ENCODE results near the gene TCN1.
"Not testable (repeated sequence)": the region's sequence is repeated elsewhere in the genome, so short reads cannot be mapped to it uniquely, and the experiment has no call there.

The TCN1 gene

GRCh38 chr11:59854871-59855270 lies 11.4 kb downstream of the TCN1 start:
- no peak for DNase-seq

DNA sequence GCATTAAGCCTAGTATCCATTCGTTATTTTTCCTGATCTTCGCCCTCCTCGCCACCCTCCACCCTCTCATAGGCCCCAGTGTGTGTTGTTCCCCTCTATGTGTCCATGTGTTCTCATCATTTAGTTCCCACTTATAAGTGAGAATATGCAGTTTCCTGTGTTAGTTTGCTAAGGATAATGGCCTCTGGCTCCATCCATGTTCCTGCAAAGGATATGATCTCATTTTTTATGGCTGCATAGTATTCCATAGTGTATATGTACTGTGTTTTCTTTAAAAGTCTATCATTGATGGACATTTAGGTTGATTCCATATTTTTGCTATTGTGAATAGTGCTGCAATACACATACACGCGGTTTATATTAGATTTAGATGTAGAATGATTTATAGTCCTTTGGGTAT lies 14.9 kb downstream of the TCN1 start:
- not testable (repeated sequence) for DNase-seq

GRCh38 chr11:59849551-59849950 lies 16.7 kb downstream of the TCN1 start:
- DNase-seq, result not testable (repeated sequence)

GRCh38 chr11:59849129-59849528 lies 17.2 kb downstream of the TCN1 start:
- DNase-seq, result no peak

- not testable (repeated sequence) for DNase-seq
Observed at GRCh38 chr11:59848439-59848838, 17.8 kb downstream of the TCN1 start.

GRCh38 chr11:59847626-59848025 lies 18.7 kb downstream of the TCN1 start:
- DNase-seq, result no peak

GRCh38 chr11:59846556-59846955 lies 19.7 kb downstream of the TCN1 start:
- DNase-seq, result no peak

GRCh38 chr11:59845399-59845798 lies 20.9 kb downstream of the TCN1 start, which contains the start of gene CBLIF:
CBLIF (minus strand) TSS chr11:59845499; CDS start chr11:59845453, 46 bp downstream.
- no peak for DNase-seq

DNA sequence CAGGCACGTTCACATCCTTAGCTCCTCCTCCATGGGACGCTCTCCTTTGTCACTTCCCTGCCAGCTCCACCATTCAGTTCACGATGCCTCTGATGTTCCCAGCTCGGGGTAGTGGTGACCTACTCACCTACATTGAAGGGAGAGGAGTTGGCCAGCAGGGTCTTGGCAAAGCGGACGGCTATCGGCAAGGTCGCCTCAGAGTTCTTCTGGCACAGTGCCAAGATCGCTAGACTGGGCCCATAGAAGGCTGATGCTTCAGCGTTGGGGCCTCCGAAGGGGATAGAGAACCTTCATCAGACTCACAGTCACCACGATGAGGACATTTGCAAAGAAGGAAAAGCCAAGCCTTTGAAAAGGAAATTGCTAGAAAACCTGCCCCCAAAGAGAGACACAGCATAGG lies 24.0 kb downstream of the TCN1 start:
- DNase-seq, result no peak

- no peak for DNase-seq
Observed at GRCh38 chr11:59841514-59841913, 24.8 kb downstream of the TCN1 start.

GRCh38 chr11:59839615-59840014 lies 26.7 kb downstream of the TCN1 start:
- no peak for DNase-seq

DNA sequence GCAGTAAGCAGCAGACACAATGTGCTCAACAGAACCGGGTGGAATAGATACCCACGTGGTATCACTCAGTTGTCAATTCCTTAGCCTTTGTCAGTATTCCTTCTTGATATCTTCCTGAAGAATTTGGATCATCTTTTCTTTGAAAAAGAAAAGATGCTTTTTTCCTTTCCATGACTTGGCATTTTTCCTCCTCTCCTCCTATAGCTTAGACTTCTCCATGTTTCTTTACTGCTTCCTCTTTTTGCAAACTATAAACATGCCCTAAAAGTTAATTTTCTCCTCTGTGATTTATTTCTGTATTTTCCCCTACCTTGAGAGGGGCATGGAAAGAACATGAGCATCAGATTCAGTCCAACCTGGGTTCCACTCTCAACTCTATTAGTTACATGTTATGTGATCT lies 32.7 kb downstream of the TCN1 start:
- DNase-seq, result no peak

- no peak for DNase-seq
Observed at GRCh38 chr11:59829358-59829757, 36.9 kb downstream of the TCN1 start.

- DNase-seq, result no peak
Observed at GRCh38 chr11:59822989-59823566, 43.2 kb downstream of the TCN1 start.

DNA sequence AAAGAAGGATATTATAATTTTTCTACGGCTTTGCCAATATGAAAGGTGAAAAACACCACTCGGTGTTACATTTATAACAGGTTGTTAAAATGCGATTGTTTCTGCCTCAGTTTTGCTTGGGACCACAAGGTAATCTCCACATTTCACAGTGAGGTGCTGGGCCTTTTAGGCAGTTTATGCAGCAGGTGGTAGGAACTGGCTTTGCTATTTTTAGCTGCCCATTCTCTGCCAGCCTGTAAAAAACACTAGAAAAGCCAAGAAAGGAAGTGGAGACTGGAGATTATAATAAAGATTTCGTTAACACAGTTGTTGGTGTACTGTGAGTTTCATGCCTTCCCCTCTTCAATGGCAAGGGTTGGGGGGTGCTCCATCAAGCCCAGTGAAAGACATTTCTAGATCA lies 47.7 kb downstream of the TCN1 start:
- DNase-seq, result no peak

- DNase-seq, result not testable (repeated sequence)
Observed at GRCh38 chr11:59816434-59816833, 49.9 kb downstream of the TCN1 start.

DNA sequence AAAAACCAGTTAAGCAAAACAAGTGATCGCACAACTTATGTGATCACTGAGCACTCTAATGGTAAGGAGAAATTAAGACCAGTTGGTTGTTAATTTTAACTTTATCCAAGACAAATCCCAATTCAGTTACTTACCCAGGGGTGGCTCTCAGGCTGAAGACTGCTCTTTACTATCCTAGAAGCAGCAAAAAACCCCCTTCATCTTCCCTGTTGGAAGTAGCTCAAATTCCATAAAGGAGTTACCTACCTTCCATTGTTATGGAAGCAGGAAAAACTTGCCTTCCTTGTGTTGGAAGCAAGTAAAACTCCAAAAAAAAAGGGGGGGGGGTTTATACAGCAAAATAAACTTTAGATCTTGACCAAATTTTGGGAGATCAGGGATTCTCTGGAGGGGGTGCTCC lies 50.5 kb downstream of the TCN1 start:
- no peak for DNase-seq

DNA sequence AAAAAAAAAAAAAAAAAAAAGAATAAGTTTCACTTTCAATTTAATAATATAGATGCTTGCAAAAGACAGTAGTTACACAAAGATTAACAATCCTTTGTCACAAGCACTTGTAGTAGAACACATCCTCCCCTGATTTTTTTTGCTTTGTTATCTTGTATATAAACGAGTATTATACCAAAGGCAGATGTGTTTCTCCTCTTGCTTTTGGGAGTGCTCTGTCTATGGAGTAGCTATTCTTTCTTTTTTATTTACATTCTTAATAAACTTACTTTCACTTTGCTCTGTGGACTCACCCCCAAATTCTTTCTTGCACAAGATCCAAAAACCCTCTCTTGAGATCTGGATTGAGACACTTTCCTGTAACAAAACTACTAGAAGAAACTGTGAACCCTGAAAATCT lies 52.3 kb downstream of the TCN1 start:
- no peak for DNase-seq

DNA sequence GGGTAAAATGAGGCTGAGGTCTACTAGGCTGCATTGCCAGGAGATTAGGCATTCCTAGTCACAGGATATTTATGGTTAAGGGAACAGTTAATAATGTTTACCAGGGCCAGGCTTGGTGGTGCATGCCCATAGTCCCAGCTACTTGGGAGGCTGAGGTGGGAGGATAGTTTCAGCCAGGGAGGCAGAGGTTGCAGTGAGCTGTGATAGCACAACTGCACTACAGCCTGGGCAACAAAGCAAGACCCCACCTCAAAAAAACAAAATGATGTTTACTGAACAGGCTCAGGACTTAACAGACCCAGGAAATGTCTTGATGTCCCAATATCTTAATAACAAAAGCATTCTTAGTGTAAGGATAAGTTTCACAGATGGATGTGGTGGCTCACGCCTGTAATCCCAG lies 52.9 kb downstream of the TCN1 start:
- no peak for DNase-seq

- no peak for DNase-seq
Observed at GRCh38 chr11:59812220-59812619, 54.1 kb downstream of the TCN1 start.

DNA sequence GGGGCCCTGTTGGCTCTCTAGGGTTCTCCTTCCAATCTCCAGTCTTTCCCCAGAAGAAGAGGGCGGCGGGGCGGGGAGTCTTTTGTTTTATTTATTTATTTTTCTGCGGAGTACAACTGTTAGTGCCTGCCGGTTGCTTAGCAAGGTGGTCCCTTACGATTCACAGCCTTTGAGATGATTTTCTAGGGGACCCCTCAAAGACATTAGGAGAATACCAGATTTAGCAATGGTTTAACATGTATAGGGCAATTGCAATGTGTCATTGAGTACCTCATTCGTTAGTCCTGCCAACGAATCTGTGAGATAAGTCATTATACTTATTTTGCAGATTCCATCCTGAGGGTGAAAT lies 55.4 kb downstream of the TCN1 start:
- DNase-seq, result no peak

- DNase-seq, result peak; percentile 72
Observed at GRCh38 chr11:59810189-59810910, 55.9 kb downstream of the TCN1 start, which contains the start of gene MRPL16. MRPL16 (minus strand) TSS chr11:59810778; CDS start chr11:59810658, 120 bp downstream.

DNA sequence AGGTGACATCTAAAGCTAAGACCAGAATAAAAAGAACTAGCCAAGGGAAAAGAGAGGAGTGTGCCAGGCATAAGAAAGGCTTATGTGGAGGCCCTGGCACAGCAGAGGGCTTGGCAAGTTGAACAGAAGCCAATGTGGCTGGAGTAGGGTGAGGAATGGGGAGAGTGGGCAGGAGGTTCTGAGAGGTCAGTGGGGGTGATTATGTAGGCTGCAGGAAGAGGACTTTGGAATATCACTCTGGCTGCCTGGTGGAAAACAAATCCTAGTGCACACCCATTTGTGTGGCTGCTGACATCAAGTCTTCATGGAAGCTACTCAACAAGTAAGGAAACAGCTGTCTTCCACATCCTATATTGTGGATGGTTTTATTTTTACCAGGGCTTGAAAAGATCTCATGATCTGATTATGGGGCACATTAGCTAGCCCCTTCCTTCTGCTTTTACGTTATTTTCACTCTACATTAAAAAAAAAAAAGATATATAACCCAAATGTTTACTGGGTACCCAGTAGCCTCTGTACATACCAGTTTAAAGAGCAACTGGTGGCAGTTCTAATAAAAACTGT lies 59.2 kb downstream of the TCN1 start:
- DNase-seq, result no peak

- DNase-seq, result no peak
Observed at GRCh38 chr11:59804061-59804460, 62.2 kb downstream of the TCN1 start.

Measured in NCI-H524 treated with DMSO at 0.1 percent for 48 hours (cell line).